Fibroblast of villous mesenchyme (primary cell): Measurements from ENCODE around the gene NOTCH1. TPM values are rescaled to one million over a fixed set of nuclear protein-coding genes. Genes with fewer than 3 reads are reported as not detected.

Source experiments
- DNase-seq: peaks from one replicate; pipeline ENCODE4 v3.0.0-alpha.2; 2010; ENCODE audit warnings: low read depth
- H3K4me3 ChIP-seq: 2 replicates; pipeline ENCODE4 v1.5.1; 2011; ENCODE audit warnings: low read depth, mild to moderate bottlenecking, low read length
- total RNA-seq: library from RNA; depleted of rRNA; stranded (reverse); fragments of >200 nt; gene quantifications from 2 replicates; pipeline ENCODE4 v1.2.3, GENCODE V29; 2012
- TF ChIP-seq, protein P1 (sequence below): IDR thresholded peaks from 2 replicates; pipeline ENCODE4 v1.5.1; 2012; ENCODE audit warnings: low read depth, mild to moderate bottlenecking, low read length; ENCODE audit not compliant: insufficient read depth

NOTCH1 gene
- total RNA-seq, 1 donor, result 36.7 TPM

DNA sequence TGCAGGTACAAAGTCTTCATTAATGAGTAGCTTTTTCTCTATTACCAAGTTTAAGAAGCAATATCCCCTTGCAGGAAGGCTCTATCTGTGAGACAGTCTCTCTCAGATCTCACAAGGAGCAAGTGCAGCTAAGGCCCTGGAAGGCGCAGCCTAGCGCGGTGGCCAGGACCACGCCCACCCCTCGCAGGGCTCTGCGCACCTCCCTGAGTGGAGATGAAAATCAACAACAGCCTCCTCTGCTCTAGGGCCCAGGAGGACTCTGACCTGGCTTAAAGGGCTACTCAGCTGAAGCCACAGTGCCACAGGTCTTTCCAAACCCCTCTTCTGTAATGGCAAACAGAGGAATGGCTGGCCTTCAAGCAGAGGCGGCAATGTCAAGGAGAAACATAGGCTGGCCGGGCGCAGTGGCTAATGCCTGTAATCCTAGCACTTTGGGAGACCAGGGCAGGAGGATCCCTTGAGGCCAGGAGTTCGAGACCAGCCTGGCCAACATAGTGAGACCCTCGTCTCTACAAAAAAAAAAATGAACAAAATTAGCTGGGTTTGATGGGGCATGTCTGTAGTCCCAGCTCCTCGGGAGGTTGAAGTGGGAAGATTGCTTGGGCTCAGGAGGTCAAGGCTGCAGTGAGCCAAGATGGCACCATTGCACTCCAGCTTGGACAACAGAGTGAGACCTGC, 74.9 kb downstream of the NOTCH1 start:
- no peak for DNase-seq
- H3K4me3 ChIP-seq, result no peak overlapping the region
- TF ChIP-seq, protein P1, sequence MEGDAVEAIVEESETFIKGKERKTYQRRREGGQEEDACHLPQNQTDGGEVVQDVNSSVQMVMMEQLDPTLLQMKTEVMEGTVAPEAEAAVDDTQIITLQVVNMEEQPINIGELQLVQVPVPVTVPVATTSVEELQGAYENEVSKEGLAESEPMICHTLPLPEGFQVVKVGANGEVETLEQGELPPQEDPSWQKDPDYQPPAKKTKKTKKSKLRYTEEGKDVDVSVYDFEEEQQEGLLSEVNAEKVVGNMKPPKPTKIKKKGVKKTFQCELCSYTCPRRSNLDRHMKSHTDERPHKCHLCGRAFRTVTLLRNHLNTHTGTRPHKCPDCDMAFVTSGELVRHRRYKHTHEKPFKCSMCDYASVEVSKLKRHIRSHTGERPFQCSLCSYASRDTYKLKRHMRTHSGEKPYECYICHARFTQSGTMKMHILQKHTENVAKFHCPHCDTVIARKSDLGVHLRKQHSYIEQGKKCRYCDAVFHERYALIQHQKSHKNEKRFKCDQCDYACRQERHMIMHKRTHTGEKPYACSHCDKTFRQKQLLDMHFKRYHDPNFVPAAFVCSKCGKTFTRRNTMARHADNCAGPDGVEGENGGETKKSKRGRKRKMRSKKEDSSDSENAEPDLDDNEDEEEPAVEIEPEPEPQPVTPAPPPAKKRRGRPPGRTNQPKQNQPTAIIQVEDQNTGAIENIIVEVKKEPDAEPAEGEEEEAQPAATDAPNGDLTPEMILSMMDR, result no peak

DNA sequence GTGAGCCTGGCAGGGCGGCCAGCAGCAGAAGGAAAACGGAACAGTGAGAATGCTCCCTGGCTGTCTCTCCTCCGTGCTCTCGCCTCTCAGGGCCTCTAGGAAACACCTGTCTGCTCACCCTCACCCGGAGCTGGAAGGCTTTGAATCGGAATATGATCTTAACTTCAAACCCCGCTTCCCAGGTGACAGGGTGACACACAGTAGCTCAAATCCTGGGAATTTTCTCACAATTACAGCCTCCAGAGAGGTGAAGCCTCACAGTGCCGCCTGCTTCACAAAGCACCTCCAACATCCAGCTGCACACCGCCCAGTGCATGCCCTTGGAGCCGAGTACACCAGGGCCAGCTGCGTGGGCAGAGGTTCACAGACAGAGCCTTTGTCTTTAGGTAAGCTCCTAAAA, 75.5 kb downstream of the NOTCH1 start:
- no peak overlapping the region for H3K4me3 ChIP-seq
- TF ChIP-seq, protein P1, result no peak
- DNase-seq, result no peak

DNA sequence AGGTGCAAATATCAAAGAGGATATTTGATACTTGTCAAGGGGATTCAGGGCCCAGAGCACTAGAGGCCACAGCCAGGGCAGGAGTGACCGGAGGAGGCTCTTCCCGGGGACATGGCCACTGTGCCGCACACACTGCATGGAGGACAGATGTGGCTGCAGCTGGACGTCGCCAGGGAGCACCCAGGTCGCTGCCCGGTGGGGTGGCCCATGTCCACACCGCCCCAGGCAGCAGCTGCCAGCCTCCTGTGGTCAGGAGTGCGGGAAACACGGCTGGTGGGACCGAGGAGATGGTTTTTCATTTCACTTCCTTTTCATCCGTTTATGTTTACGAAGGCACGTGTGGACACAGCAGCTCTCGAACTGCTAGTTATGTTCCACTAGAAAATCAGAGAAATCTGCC, 78.1 kb downstream of the NOTCH1 start:
- TF ChIP-seq, protein P1, result no peak
- DNase-seq, result no peak

DNA sequence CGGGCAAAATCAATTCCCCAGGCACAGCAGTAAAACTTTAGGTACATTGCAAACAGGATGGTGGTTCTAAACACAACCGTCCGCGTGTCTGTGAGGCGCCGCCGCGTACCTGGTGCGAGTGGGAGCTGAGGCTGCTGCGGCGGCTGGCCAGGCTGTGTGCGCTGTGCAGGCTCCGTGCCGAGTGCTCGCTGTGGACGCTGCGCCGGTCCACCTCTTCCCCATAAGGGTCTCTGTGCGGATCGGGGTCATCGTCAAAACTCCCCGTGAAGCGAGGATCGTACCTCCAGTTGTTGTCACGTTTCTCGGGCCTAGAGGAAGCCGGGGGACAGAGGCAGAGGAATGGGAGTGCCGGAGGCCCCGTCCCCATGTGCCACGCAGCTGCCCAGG, 79.7 kb downstream of the NOTCH1 start:
- no peak overlapping the region for H3K4me3 ChIP-seq
- no peak for DNase-seq

More for the DNA sequence above, 78.1 kb downstream of the NOTCH1 start:
- H3K4me3 ChIP-seq, result no peak overlapping the region

DNA sequence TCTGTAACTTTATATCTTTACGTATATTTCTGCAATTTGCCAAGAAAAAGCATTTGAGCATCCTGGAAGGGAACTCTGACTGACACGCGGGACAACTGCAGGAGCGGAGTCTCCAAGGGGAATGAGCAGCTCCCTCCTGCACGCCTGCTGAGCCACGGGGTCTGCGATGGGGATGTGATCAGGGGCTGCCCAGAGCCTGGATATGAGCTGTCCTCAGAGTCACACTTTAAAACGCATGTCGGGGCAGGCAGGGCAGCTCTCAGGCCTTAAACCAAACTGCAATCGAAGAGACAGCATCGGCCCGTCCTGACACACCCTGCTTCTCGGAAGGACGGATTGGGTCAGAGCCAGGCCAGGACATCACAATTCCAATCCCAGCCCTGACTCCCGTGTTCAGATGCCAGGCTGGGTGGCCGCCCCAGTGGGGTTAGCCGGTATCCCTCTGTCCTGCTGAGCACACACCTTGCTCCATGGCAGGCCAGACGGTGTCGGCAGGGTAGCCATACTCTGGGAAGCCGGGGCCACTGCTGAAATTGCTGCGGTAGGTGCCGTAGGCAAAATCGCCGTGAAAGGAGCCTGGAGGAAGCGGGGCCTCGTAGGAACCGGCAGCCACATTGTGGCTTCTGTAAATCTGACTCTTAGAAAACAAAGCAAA, 80.2 kb downstream of the NOTCH1 start:
- no peak for DNase-seq
- TF ChIP-seq, protein P1, result no peak
- no peak overlapping the region for H3K4me3 ChIP-seq

More for the DNA sequence above, 79.7 kb downstream of the NOTCH1 start:
- TF ChIP-seq, protein P1, result no peak

DNA sequence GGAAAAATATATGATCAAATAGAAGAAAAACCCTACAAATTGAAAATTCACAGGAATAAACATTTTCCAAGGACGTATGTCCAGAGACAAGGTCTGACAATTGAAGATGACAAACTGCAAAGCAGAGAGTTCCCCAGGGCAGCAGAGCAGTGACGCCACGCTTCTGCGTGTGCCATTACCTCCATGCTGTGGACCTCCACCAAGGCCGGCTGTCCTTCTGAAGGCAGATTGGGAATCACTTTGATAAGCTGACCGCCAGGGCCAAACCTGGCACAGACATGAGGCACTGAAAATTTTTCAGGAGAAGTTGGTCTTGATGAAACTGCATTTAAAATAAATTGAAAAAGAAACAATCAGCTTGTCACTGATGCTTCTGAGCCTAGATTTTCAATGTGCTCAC, 81.6 kb downstream of the NOTCH1 start:
- H3K4me3 ChIP-seq, result no peak overlapping the region
- no peak for DNase-seq
- TF ChIP-seq, protein P1, result no peak

DNA sequence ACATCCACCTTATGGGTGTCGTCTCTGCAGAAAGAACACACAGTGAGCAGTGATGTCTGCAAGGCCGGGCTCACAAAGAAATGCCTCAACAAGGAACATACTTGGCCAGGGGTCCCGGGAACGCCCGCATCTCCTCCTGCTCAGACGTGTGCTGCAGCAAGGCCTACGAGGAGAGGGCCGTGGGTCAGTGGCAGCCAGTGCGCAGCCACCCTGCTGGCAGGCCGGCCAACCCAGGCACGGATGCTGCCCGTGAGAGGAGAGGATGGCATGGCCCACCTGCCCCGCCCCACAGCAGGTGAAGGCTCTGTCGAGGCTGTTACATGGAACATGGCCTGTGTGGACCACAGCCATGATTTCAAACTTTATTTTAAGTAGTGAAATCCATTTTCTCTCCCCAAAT, 82.3 kb downstream of the NOTCH1 start:
- no peak for DNase-seq
- TF ChIP-seq, protein P1, result no peak
- no peak overlapping the region for H3K4me3 ChIP-seq
